Inferior parietal cortex (tissue), 1 donor: ENCODE results near the gene DENND1B.
"Not testable (repeated sequence)": the region's sequence is repeated elsewhere in the genome, so short reads cannot be mapped to it uniquely, and the experiment has no call there.

Experiments
- DNase-seq: peaks from one replicate; pipeline ENCODE4 v3.0.0-alpha.2; 2016; ENCODE audit errors: extremely low spot score

The DENND1B gene

GRCh38 chr1:197622371-197622770, 152.9 kb downstream of the DENND1B start:
- no peak for DNase-seq

GRCh38 chr1:197621761-197622160, 153.5 kb downstream of the DENND1B start:
- no peak for DNase-seq

GRCh38 chr1:197620714-197621163, 154.5 kb downstream of the DENND1B start:
- no peak for DNase-seq

- DNase-seq: no peak
Observed at GRCh38 chr1:197619008-197619640, 156.2 kb downstream of the DENND1B start.

GRCh38 chr1:197618061-197618460, 157.2 kb downstream of the DENND1B start:
- no peak for DNase-seq

- DNase-seq: no peak
Observed at GRCh38 chr1:197615693-197616011, 159.6 kb downstream of the DENND1B start.

- DNase-seq: peak; percentile 57
Observed at GRCh38 chr1:197614916-197615692, 160.2 kb downstream of the DENND1B start.

- DNase-seq: no peak
Observed at GRCh38 chr1:197606168-197606845, 169.0 kb downstream of the DENND1B start.

GRCh38 chr1:197604302-197604701, 171.0 kb downstream of the DENND1B start:
- no peak for DNase-seq

GRCh38 chr1:197600751-197601150, 174.5 kb downstream of the DENND1B start:
- DNase-seq: no peak

GRCh38 chr1:197599789-197600188, 175.5 kb downstream of the DENND1B start:
- no peak for DNase-seq

- no peak for DNase-seq
Observed at GRCh38 chr1:197598935-197599334, 176.3 kb downstream of the DENND1B start.

GRCh38 chr1:197595304-197595904, 179.9 kb downstream of the DENND1B start:
- DNase-seq: no peak

- DNase-seq: no peak
Observed at GRCh38 chr1:197590687-197591086, 184.6 kb downstream of the DENND1B start.

GRCh38 chr1:197585809-197586208, 189.5 kb downstream of the DENND1B start:
- DNase-seq: no peak

GRCh38 chr1:197577580-197577979, 197.7 kb downstream of the DENND1B start:
- no peak for DNase-seq

GRCh38 chr1:197575531-197575930, 199.7 kb downstream of the DENND1B start:
- DNase-seq: not testable (repeated sequence)

- no peak for DNase-seq
Observed at GRCh38 chr1:197572169-197572568, 203.1 kb downstream of the DENND1B start.

- no peak for DNase-seq
Observed at GRCh38 chr1:197567442-197567841, 207.8 kb downstream of the DENND1B start.

GRCh38 chr1:197561041-197561440, 214.2 kb downstream of the DENND1B start:
- DNase-seq: no peak

GRCh38 chr1:197559655-197560054, 215.6 kb downstream of the DENND1B start:
- no peak for DNase-seq

GRCh38 chr1:197559244-197559643, 216.0 kb downstream of the DENND1B start:
- DNase-seq: no peak
